GM12801 (cell line): ENCODE measurements around the gene GLYATL2.

Source experiments
- TF ChIP-seq, protein P1 (sequence below): IDR thresholded peaks from one replicate; pipeline ENCODE4 v1.5.1; 2011; ENCODE audit warnings: control low read depth; ENCODE audit not compliant: insufficient read length; ENCODE audit errors: extremely low read depth

GLYATL2 gene

DNA sequence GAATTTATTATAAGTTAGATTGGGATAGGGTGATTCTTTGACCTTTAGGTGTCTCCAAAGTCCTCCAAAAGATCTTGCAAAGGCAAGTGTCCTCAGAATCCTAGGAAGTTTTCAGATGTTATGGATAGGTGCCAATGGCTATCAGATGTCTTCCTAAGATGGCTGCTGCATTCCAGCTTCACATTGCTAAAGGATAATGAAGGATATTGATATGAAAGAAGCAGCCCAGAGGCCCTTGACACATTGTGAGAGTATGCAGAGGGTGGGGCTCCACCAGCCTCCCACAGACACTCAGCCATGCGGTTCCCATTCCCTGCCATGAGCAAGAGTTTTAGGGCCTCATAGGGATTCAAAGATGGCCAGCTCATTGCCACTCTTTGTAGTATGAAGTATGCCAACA is 22.3 kb upstream of the GLYATL2 start:
- TF ChIP-seq, protein P1, sequence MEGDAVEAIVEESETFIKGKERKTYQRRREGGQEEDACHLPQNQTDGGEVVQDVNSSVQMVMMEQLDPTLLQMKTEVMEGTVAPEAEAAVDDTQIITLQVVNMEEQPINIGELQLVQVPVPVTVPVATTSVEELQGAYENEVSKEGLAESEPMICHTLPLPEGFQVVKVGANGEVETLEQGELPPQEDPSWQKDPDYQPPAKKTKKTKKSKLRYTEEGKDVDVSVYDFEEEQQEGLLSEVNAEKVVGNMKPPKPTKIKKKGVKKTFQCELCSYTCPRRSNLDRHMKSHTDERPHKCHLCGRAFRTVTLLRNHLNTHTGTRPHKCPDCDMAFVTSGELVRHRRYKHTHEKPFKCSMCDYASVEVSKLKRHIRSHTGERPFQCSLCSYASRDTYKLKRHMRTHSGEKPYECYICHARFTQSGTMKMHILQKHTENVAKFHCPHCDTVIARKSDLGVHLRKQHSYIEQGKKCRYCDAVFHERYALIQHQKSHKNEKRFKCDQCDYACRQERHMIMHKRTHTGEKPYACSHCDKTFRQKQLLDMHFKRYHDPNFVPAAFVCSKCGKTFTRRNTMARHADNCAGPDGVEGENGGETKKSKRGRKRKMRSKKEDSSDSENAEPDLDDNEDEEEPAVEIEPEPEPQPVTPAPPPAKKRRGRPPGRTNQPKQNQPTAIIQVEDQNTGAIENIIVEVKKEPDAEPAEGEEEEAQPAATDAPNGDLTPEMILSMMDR = no peak

DNA sequence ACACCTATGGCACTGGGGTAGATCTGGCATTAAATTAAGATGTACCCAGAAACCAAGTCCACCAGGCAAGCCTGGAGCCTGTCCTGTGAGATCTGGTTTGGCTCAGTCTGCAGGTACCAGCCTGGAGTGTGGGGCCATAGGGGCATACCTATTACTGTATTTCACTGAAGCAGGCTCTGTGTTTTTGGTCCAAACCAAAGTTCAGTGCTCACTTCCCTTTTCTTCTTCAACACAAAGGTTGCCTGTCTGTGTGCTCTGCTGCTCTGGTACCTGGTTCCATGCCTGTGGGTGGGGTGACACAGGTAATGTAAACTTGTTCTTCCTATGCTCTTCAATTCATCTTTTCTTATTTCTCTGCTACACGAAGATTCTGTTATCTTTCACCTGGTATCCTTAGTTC is 19.8 kb upstream of the GLYATL2 start:
- TF ChIP-seq, protein P1 = no peak

DNA sequence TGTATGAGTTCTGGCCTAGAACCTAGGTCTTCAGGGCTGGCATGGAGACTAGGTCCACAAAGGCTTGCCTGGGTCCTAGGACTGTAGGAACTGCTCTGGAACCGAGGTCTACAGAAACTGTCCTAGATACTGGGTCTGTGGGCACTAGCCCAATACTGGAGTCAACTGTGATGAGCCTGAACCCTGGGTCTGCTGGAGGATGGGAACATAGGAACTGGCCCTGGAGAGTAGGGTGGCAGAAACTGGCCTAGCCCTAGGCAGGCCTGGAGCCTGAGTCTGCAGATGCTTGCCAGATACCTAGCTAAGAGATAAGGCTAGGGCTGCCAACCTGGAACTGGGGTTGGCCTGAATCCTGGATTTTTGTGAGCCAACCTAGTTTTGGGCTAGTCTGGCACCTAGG is 19.2 kb upstream of the GLYATL2 start:
- TF ChIP-seq, protein P1 = no peak

DNA sequence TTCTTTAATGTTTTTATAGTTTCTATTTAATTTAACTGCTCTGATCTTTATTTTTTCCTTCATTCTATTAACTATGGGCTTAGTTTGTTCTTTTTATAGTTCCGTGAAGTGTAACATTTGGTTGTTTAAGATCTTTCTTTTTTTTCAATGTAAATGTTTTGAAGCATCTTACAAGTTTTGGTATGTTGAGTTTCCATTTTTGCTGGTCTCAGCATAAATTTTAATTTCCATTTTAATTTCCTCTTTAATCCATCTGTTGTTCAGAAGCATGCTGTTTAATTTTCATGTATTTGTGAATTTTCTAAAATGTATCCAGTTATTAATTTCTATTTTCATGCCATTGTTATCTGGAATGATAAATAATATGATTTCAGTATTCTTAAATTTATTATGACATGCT is 17.0 kb upstream of the GLYATL2 start:
- TF ChIP-seq, protein P1 = no peak

DNA sequence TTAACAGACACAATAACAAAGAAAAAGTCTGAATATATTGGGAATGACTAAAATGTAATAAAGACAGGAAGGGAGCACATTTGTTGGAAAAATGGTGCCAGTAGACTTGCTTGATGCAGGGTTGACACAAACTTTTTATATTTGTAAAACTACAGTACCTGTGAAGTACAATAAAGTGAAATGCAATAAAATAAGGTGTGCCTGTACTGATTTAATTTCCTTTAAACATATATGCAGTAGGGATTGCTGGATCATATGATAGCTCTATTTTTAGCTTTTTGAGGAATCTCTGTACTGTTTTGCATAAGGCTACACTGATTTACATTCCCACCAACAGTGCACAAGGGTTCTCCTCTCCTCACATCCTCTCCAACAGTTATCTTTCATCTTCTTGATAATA is 12.3 kb upstream of the GLYATL2 start:
- TF ChIP-seq, protein P1 = no peak

DNA sequence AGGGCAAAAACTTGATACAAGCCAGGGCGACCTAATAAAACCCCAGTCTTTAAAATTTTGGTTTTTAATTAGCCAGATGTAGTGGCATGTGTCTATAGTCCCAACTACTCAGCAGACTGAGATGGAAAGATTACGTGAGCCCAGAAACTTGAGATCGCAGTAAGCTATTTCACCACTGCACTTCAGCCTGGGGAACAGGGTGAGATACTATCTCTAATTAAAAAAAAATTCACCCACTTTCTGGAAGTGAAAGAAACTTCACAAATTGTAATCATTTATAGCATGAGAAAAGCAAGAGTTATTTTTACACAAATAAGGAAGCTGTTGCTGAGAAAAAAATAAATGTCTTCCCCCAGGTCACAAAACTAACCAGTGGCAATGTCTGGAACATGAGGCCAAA is 882 bp upstream of the GLYATL2 start:
- TF ChIP-seq, protein P1 = no peak

DNA sequence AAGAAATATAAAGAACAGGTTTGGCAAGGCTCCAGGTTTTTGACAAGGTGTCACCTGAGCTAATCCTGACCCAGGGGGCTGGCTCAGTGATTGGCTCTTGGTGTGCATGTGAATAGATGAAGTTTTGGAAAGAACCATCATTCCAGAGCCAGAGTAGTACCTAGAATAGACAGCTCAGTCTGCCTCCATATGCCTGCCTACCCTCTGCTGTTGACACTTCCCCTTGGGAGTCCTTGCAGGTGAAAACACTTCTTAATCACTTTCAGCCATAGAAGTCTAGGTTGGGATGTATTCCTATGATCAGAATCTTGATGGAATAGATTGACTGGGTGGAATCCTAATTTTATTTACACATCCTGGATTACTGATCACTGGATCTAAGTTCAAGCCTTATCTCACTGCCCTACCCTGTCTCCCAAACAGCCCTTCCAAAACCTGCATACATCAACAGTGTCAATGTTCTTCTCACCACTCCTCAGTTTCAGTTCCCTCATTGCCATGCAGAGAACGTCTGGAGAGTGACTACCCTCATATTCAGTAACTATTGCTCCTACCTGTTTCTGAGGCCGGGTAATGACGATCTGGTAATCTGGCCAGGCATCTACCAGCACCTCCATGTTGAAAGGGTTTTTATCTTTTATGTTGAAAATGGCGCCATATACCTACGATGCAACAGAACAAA is 6.7 kb downstream of the GLYATL2 start:
- TF ChIP-seq, protein P1 = no peak
